K562 (cell line): Measurements from ENCODE around the gene BCL11A. TPM values are rescaled to one million over a fixed set of nuclear protein-coding genes. Genes with fewer than 3 reads are reported as not detected.

Source experiments
- ATAC-seq: fragments of 200-7000 bp; cut with Tn5 transposase; 3 replicates; pipeline ENCODE4 v1.9.1; 2020; ENCODE audit warnings: moderate library complexity
- BruUV-seq: library from RNA; stranded (reverse); fragments of 400-500 nt; replicated peaks from 2 replicates; lab custom pipeline; 2021; lab: Mats Ljungman, UMichigan
- CTCF ChIA-PET: fragments of 300-600 bp; formaldehyde crosslinking; extraction: SDS; loops from one replicate; lab custom pipeline; 2021; ENCODE audit warnings: low intra/inter-chr PET ratio; lab: Yijun Ruan, JAX
- POLR2A ChIA-PET: fragments of 300-600, 350-650 bp; sonication (Branson Sonifier 250); formaldehyde crosslinking; extraction: SDS; loops from one replicate; lab custom pipeline; 2021; ENCODE audit warnings: antibody characterized with exemption, inconsistent platforms; lab: Yijun Ruan, JAX
- DNase-seq, 4 experiments: peaks; one replicate each; pipeline versions ENCODE4 v3.0.0 to v3.0.0-alpha.2; 2011 to 2018; ENCODE audit warnings: low spot score in 3 of 4, mixed read lengths in 3 of 4; ENCODE audit errors: extremely low read depth in 1 of 4
- FAIRE-seq: peaks from 2 replicates; lab custom pipeline; 2011; peaks lifted over from hg19 to GRCh38; lab: Jason Lieb, UNC
- H2AFZ ChIP-seq: 2 replicates; pipeline ENCODE4 v1.6.0; 2011; ENCODE audit warnings: low read depth, low read length, control low read depth, inconsistent platforms
- H3K27ac ChIP-seq: fragments of 200-600 bp; 3 replicates; pipeline ENCODE4 v1.8.0; 2011; ENCODE audit warnings: low read depth, mild to moderate bottlenecking, control low read depth, inconsistent platforms, low read length, moderate library complexity, mixed read lengths; ENCODE audit errors: extremely low read depth
- H3K27me3 ChIP-seq, 2 experiments: fragments of 300-600 bp in 1 of 2; 2 replicates in 1 of 2; 3 replicates in 1 of 2; pipeline versions ENCODE4 v1.6.0 to v1.8.0; 2011; ENCODE audit warnings: inconsistent platforms in 2 of 2, low read length in 2 of 2, mild to moderate bottlenecking in 1 of 2, mixed read lengths in 1 of 2, moderate library complexity in 1 of 2; ENCODE audit not compliant: control insufficient read depth in 2 of 2, insufficient read depth in 2 of 2
- H3K36me3 ChIP-seq: fragments of 300-600 bp; 3 replicates; pipeline ENCODE4 v1.8.0; 2011; ENCODE audit warnings: mild to moderate bottlenecking, low read length, inconsistent platforms; ENCODE audit not compliant: control insufficient read depth, insufficient read depth
- H3K4me1 ChIP-seq, 2 experiments: fragments of 200-600 bp in 1 of 2; replicated peaks in 1 of 2; 2 replicates in 1 of 2; 3 replicates in 1 of 2; pipeline versions ENCODE4 v1.5.1 to v1.8.0; 2011; ENCODE audit warnings: inconsistent platforms in 2 of 2, low read length in 2 of 2, mild to moderate bottlenecking in 1 of 2, mixed read lengths in 1 of 2, moderate library complexity in 1 of 2; ENCODE audit not compliant: control insufficient read depth in 2 of 2, insufficient read depth in 2 of 2
- H3K4me2 ChIP-seq: 2 replicates; pipeline ENCODE4 v1.6.1; 2011; ENCODE audit warnings: low read length, control low read depth, inconsistent platforms, mixed read lengths; ENCODE audit not compliant: insufficient read depth
- H3K4me3 ChIP-seq: fragments of 200-600 bp; sonication (generic), shearing (Covaris generic); 2 replicates; pipeline ENCODE4 v1.5.1; 2016; ENCODE audit warnings: control low read depth, inconsistent platforms
- H3K79me2 ChIP-seq: fragments of 200-600 bp; 3 replicates; pipeline ENCODE4 v1.8.0; 2011; ENCODE audit warnings: low read length, inconsistent platforms; ENCODE audit not compliant: control insufficient read depth, insufficient read depth
- H3K9ac ChIP-seq, 2 experiments: 2 replicates each; pipeline versions ENCODE4 v1.6.0 to v1.6.1; 2011; ENCODE audit warnings: low read depth in 2 of 2, low read length in 2 of 2, control low read depth in 1 of 2, inconsistent platforms in 1 of 2, mild to moderate bottlenecking in 1 of 2, mixed read lengths in 1 of 2; ENCODE audit not compliant: insufficient read depth in 1 of 2
- H3K9me1 ChIP-seq: one replicate; pipeline ENCODE4 v1.6.0; 2011; ENCODE audit warnings: inconsistent platforms, mild to moderate bottlenecking, low read length, moderate library complexity; ENCODE audit not compliant: control insufficient read depth, insufficient read depth
- H3K9me3 ChIP-seq: replicated peaks from 2 replicates; pipeline ENCODE4 v1.5.1; 2011; ENCODE audit warnings: low read depth, low read length, inconsistent platforms; ENCODE audit not compliant: control insufficient read depth, insufficient read depth
- H4K20me1 ChIP-seq: replicated peaks from 2 replicates; pipeline ENCODE4 v1.6.1; 2011; ENCODE audit warnings: low read length, inconsistent platforms, mixed read lengths; ENCODE audit not compliant: control insufficient read depth, insufficient read depth
- ARID1B ChIP-seq: fragments of 450-650 bp; IDR thresholded peaks from 2 replicates; pipeline ENCODE4 v1.6.1; 2016; ENCODE audit warnings: antibody characterized with exemption, mild to moderate bottlenecking, inconsistent platforms
- COPS2 ChIP-seq: fragments of 450-650 bp; conservative IDR thresholded peaks from 2 replicates; pipeline ENCODE4 v1.6.1; 2016; ENCODE audit warnings: mild to moderate bottlenecking, moderate library complexity
- HDGF ChIP-seq: fragments of 450-650 bp; IDR thresholded peaks from 2 replicates; pipeline ENCODE4 v1.6.1; 2016
- PHTF2 ChIP-seq: fragments of 250-450 bp; sonication (Bioruptor Pico); IDR thresholded peaks from 2 replicates; pipeline ENCODE4 v1.5.0; 2021; ENCODE audit warnings: mild to moderate bottlenecking
- STAT5A ChIP-seq: IDR thresholded peaks from 2 replicates; pipeline ENCODE4 v1.6.1; 2012; ENCODE audit warnings: low read length, inconsistent platforms, borderline replicate concordance
- TARDBP ChIP-seq: fragments of 450-650 bp; IDR thresholded peaks from 2 replicates; pipeline ENCODE4 v1.6.1; 2016
- ZBTB33 ChIP-seq: sonication (generic); formaldehyde crosslinking; IDR thresholded peaks from 2 replicates; pipeline ENCODE4 v1.8.1; 2023; ENCODE audit warnings: mild to moderate bottlenecking, missing genetic modification reagents
- ZFP1 ChIP-seq: fragments of 450-650 bp; formaldehyde crosslinking; IDR thresholded peaks from 2 replicates; pipeline ENCODE4 v1.4.0; 2020; ENCODE audit warnings: mild to moderate bottlenecking, mixed read lengths
- WGBS: fragments of 100-300 bp; shearing (Covaris generic); methylation state at CpG from one replicate; pipeline ENCODE4 v1.1.6; 2016; ENCODE audit warnings: low coverage, mixed read lengths; ENCODE audit not compliant: insufficient coverage; ENCODE audit errors: missing lambda C conversion rate; 5-methylcytosine and 5-hydroxymethylcytosine counted together
- in situ Hi-C: fragments of 300-500 bp; cut with MboI; formaldehyde crosslinking; loops from 4 replicates; pipeline ENCODE4 v1.15.0; 2018; ENCODE audit warnings: inconsistent platforms, mixed read lengths
- intact Hi-C: fragments of 100-400 bp; cut with micrococcal nuclease; formaldehyde crosslinking; loops from 2 replicates; pipeline ENCODE4 v1.14.2; 2022
- polyA plus RNA-seq, 8 experiments: library from polyadenylated mRNA; depleted of rRNA in 4 of 8; stranded (reverse) in 5 of 8; unstranded in 3 of 8; fragments of >200 nt; fragmentation: Nextera tagmentation in 2 of 8; fragmentation: Illumina TruSeq in 1 of 8; extraction: Ambion mirVana in 2 of 8; extraction: Trizol in 1 of 8; gene quantifications; 2 replicates each; pipeline versions ENCODE4 v1.2.1 to v1.2.3, GENCODE V29; 2011 to 2014; ENCODE audit warnings: inconsistent platforms in 1 of 8, missing spikeins in 1 of 8
- total RNA-seq, 7 experiments: library from RNA; depleted of rRNA in 6 of 7; stranded (reverse); fragments of >200 nt in 6 of 7; fragmentation: Illumina TruSeq in 2 of 7; extraction: Trizol in 2 of 7; gene quantifications; 2 replicates each; pipeline versions ENCODE4 v1.2.1 to v1.2.3, GENCODE V29; 2011 to 2021; ENCODE audit warnings: low replicate concordance in 1 of 7

Gene BCL11A
- total and polyA plus RNA-seq, 9 of the 15 experiments (the other 6 are each of a cell fraction or from before 2014, with no cell fraction given), result 0.13 TPM; not detected in 8

GRCh38 chr2:60416221-60417008, 137.0 kb downstream of the BCL11A start:
- Histone ChIP-seq H3K9me3 (no peaks in the 10 kb centered on the region), H3K27ac (no peak overlapping the region), H3K4me2 (no peak overlapping the region), H2AFZ (no peak overlapping the region), H4K20me1 (no peaks in the 10 kb centered on the region; the same call in 1 of the 2 replicates), H3K9ac (no peak overlapping the region), H3K9me1 (no peaks in the 10 kb centered on the region), H3K79me2 (no peaks in the 10 kb centered on the region), H3K27me3 (peaks cover 0 to 8% of the 10 kb centered on the region in 2 experiments; a peak in 3 of 5 replicates), H3K4me3 (no peak overlapping the region), H3K36me3 (no peaks in the 10 kb centered on the region), H3K4me1 (no peaks in the 10 kb centered on the region)
- ATAC-seq, result no peak
- no peak for TF ChIP-seq TARDBP
- no peak for TF ChIP-seq PHTF2 (CRISPR knock-in tag)
- TF ChIP-seq STAT5A, result no peak
- TF ChIP-seq ARID1B, result no peak
- TF ChIP-seq ZFP1 (CRISPR knock-in tag), result no peak
- no peak for TF ChIP-seq HDGF
- no peak for TF ChIP-seq COPS2
- TF ChIP-seq ZBTB33 (CRISPR knock-in tag), result no peak
- under 1% methylated on average over 10 of the region's 10 CpGs for WGBS
- intact Hi-C loops, result no loop called here
- CTCF ChIA-PET, result no interaction called here
- no peak for FAIRE-seq
- POLR2A ChIA-PET, result no interaction called here
- in situ Hi-C loops, result no loop called here
- no peak for DNase-seq
- BruUV-seq, result no TSS peak
